Mucosa of descending colon (tissue), 3 donors: Measurements from ENCODE around the gene HLA-F. TPM values are rescaled to one million over a fixed set of nuclear protein-coding genes. Genes with fewer than 3 reads are reported as not detected.
A peak's percentile ranks its signal among the peaks of the same experiment; 100 is the strongest.

Experiments used
- ATAC-seq: fragments of 200-7000 bp; cut with Tn5 transposase; one replicate; pipeline ENCODE4 v1.9.1; 2020; ENCODE audit warnings: mild to moderate bottlenecking, moderate library complexity
- DNase-seq, 3 donors: peaks; one replicate each; pipeline ENCODE4 v3.0.0-alpha.2; 2020
- H3K36me3 ChIP-seq: fragments of 200-600 bp; one replicate; pipeline ENCODE4 v1.8.0; 2021; ENCODE audit warnings: low read depth, mild to moderate bottlenecking
- H3K4me1 ChIP-seq: fragments of 200-600 bp; one replicate; pipeline ENCODE4 v1.8.0; 2021; ENCODE audit warnings: low read depth, mild to moderate bottlenecking
- H3K4me3 ChIP-seq: fragments of 200-600 bp; one replicate; pipeline ENCODE4 v1.8.0; 2021; ENCODE audit warnings: mild to moderate bottlenecking
- H3K9me3 ChIP-seq: fragments of 200-600 bp; one replicate; pipeline ENCODE4 v1.8.0; 2021; ENCODE audit warnings: mild to moderate bottlenecking
- intact Hi-C, 2 donors: fragments of 100-400 bp; cut with DNase I in 1 of 2; cut with micrococcal nuclease in 1 of 2; formaldehyde crosslinking; loops; one replicate each; pipeline versions ENCODE4 v1.11.0 to v1.11.1; 2022; cut with DNase I, micrococcal nuclease
- total RNA-seq, 3 donors: library from RNA; stranded (reverse); fragmentation: NEBNext Ultra II Directional in 2 of 3; extraction: Animal tissue kit (Norgen Biotek cat#: 25700) in 2 of 3; gene quantifications; one replicate each; pipeline versions ENCODE4 v1.2.1 to v1.2.4, GENCODE V29; 2021 to 2023
- TF ChIP-seq, protein P1 (sequence below): fragments of 200-600 bp; IDR thresholded peaks from one replicate; pipeline ENCODE4 v1.8.0; 2022; ENCODE audit warnings: antibody characterized with exemption, mild to moderate bottlenecking
- donor health status: DM: no; HTN: no; CAD: no; lungs with moderate emphysema.
- donor health status: DM: no; HTN: no; CAD: no.
- donor health status: DM: no; HTN: yes; CAD: no.

HLA-F gene
- total RNA-seq, 3 donors from 2014 or later: 151 to 416 (median 198) TPM

DNA sequence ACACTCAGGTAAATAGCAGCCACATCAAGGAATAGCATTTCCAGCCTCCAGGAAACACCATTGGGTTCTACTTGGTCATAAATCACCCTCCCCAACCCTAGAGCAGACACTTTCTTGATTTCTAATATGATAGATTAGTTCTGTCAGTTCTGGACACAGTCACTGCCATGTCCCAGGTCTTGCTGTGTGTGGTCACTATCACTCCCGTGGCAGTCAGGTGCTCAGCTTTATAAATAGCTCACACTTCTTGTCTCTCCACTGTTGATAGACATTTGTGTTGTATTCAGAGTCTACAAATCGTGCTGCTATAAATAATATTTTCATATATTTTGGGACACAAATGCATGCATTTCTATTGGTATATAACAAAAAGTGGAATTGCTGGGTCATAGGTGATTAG lies 13.3 kb downstream of the HLA-F start:
- ATAC-seq: no peak
- intact Hi-C loops: no loop called here
- no peaks in the 10 kb centered on the region for H3K4me1 ChIP-seq
- TF ChIP-seq, protein P1, sequence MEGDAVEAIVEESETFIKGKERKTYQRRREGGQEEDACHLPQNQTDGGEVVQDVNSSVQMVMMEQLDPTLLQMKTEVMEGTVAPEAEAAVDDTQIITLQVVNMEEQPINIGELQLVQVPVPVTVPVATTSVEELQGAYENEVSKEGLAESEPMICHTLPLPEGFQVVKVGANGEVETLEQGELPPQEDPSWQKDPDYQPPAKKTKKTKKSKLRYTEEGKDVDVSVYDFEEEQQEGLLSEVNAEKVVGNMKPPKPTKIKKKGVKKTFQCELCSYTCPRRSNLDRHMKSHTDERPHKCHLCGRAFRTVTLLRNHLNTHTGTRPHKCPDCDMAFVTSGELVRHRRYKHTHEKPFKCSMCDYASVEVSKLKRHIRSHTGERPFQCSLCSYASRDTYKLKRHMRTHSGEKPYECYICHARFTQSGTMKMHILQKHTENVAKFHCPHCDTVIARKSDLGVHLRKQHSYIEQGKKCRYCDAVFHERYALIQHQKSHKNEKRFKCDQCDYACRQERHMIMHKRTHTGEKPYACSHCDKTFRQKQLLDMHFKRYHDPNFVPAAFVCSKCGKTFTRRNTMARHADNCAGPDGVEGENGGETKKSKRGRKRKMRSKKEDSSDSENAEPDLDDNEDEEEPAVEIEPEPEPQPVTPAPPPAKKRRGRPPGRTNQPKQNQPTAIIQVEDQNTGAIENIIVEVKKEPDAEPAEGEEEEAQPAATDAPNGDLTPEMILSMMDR: no peak
- H3K4me3 ChIP-seq: no peak overlapping the region
- no peaks in the 10 kb centered on the region for H3K9me3 ChIP-seq
- H3K36me3 ChIP-seq: no peaks in the 10 kb centered on the region
- DNase-seq: no peak

DNA sequence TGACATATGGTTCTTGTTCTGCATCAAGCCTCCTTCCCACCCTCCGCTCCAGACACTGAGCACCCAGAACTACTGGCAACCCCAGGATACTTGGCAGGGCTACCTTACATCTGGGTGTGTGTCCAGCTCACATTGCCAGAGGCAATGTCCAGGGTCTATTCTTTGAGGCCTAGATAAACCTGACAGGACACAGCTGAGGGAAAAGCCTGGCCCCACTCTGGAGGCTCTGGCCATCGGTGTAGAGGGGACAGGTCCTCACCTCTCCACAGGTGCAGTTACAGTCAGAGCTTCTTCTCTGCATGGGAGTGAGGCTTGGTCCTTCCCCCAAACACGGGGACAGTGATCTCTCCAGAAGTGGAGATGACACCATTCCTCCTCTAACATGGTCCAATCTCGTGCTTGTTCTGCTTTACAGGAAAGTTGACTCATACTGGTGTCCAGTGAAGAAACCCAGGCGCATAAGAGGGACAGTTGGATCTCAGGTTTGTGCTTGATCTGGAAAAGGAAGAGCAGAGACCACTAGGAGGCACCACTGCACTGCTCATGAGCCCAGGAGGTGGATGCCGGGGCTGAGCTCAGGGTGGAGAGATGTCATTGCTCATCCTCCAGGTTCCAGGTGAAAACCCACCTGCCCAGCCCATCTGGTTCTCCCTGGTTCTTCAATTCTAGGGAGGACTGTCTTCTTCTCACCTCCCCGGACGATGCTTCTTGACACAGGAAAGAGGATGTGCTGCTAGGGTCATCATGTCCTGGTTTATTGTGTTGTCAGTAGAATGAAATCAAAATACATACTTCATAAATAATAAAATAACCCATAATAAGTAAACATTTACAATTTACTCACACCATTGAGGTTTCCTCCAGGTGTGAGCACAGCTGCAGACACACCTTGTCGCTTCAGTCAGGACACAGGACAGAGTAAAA lies 14.7 kb downstream of the HLA-F start:
- no peak overlapping the region for H3K4me3 ChIP-seq
- DNase-seq (peak in 2 of 3 donors; percentile 72 to 93), ATAC-seq (peak; percentile 94)
- intact Hi-C loops: no loop called here
- H3K9me3 ChIP-seq: no peaks in the 10 kb centered on the region
- H3K4me1 ChIP-seq: no peaks in the 10 kb centered on the region
- H3K36me3 ChIP-seq: no peaks in the 10 kb centered on the region
- TF ChIP-seq, protein P1: peak; percentile 31

DNA sequence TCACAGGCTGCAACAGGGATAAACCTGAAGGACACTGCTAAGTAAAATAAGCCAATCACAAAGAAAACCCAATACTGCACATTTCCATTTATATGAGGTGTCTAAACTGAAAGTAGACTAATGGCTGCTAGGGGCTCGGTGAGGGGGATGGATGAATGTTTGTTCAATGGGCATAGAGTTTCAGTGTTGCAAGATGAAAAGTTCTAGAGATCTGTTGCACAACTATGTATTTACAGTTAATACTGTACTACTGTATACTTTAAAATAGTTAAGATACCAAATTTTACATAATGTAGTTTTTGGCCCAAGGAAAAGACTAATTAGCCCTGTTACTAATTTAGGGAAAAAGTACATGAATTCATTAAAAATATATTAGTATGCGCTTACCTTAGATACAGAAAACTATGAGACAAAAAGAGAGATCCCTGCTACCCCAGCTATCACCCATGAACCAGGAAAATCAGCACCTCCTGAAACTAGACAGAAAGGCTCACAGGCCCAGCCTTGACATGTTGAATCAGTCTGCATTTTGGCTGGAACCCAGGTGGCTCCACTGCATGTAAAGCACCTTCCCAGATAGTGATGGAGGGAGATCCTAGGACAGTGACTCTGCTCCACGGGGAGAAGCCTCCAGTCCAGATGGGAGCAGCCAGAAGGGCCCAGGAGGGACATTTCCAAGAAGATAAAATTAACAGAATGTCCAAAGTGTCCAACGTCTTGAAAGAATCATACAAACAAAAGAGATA lies 16.1 kb downstream of the HLA-F start:
- Histone ChIP-seq H3K4me1 (no peaks in the 10 kb centered on the region), H3K36me3 (no peaks in the 10 kb centered on the region), H3K4me3 (no peak overlapping the region), H3K9me3 (no peaks in the 10 kb centered on the region)
- ATAC-seq (no peak), DNase-seq (no peak)
- intact Hi-C loops: no loop called here
- TF ChIP-seq, protein P1: no peak

DNA sequence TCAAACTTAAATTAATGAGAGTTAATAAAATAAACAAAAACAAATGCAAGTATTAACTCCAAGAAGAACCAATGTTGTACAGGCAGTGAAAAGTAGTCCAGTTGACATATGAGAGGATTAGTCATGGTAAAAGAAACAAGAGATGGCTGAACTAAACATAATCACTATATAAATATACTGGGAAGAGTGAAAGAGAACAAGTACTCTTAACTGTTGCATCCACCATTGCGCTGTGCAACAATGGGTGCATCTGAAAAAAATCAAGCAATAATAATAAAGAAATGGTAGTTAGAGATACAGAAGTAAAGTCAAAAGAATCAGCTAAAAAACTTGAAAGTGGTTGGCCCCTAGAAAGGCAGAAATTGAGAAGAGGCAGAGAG lies 16.6 kb downstream of the HLA-F start:
- TF ChIP-seq, protein P1: no peak
- no peak for DNase-seq
- Histone ChIP-seq H3K4me3 (no peak overlapping the region), H3K9me3 (no peaks in the 10 kb centered on the region), H3K4me1 (no peaks in the 10 kb centered on the region), H3K36me3 (no peaks in the 10 kb centered on the region)
- ATAC-seq: no peak
- intact Hi-C loops: no loop called here

DNA sequence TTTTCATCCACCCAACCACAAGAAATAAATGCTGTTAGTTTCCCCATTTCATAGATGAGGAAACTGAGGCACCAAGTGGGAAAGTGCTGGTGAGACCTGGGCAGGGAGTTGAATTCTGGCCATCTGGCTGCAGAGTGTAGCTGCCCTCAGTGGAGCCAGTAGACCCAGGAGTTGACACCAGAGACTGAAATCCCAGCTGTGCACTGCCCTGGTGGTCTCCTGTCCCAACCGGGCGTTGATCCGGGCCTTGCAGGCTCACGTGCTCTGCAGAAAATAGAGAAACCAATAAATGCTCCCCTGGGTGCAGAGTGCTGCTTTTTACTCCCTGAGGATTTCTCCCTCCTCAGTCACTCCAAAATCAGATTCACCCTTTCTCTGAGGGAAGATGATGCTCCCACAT lies 18.4 kb downstream of the HLA-F start:
- TF ChIP-seq, protein P1: no peak
- intact Hi-C loops: no loop called here

More for the DNA sequence above, 18.4 kb downstream of the HLA-F start:
- H3K36me3 ChIP-seq: no peaks in the 10 kb centered on the region
- H3K4me1 ChIP-seq: no peaks in the 10 kb centered on the region
- no peak for ATAC-seq
- H3K4me3 ChIP-seq: no peak overlapping the region
- H3K9me3 ChIP-seq: no peaks in the 10 kb centered on the region
- no peak for DNase-seq
